ENCODE results near the gene ACSS2.

Gene ACSS2

DNA sequence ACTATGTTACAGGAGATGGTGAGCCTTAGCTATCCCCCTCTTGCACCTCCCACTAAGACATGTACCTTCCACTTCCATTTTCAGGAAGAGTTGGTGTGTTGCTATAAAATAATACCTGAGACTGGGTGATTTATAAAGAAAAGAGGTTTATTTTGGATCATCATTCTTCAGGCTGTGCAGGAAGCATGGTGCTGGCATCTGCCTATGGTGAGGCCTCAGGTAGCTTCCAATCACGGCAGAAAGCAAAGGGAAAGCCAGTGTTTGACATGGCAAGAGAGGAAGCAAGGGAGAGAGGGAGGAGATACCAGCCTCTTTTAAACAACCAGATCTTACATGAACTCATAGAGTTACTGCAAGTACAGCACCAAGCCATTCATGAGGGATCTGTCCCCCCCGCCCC, 47.0 kb downstream of the ACSS2 start:
- no peaks in the 10 kb centered on the region for H3K4me1 ChIP-seq (ENCODE audit: control insufficient read depth, insufficient read depth, low read length, poor library complexity, severe bottlenecking)
- H3K36me3 ChIP-seq (ENCODE audit: control insufficient read depth, insufficient read depth, low read length), result peaks cover 11% of the 10 kb centered on the region

DNA sequence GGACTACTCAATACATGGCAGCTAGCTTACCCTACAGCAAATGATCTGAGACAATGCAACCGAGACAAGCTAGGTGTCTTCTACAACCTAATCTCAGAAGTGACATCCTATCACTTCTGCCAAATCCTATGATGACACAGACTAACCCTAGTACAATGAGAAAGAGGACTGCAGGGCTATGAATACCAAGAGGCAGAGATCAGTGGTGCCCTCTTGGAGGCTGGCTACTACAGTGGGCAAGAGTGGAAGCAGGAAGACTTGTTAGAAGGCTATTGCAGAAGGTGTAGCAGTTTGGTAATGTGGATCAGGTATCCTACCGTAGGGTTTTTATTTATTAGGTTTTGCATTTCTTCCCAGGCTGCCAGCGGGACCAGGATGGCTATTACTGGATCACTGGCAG, 48.9 kb downstream of the ACSS2 start:
- peaks cover 19% of the 10 kb centered on the region for H3K36me3 ChIP-seq (ENCODE audit: control insufficient read depth, insufficient read depth, low read length)
- H3K4me3 ChIP-seq (ENCODE audit: insufficient read depth, low read depth, low read length, poor library complexity, severe bottlenecking), result no peak overlapping the region
- H3K4me1 ChIP-seq (ENCODE audit: control insufficient read depth, insufficient read depth, low read length, poor library complexity, severe bottlenecking), result no peaks in the 10 kb centered on the region
- no peak overlapping the region for H3K27ac ChIP-seq (ENCODE audit: insufficient read depth, low read length, poor library complexity, severe bottlenecking)
- H3K27me3 ChIP-seq (replicated peaks; ENCODE audit: control insufficient read depth, insufficient read depth, low read length, poor library complexity, severe bottlenecking), result no peaks in the 10 kb centered on the region
- no peak for DNase-seq
- H3K9me3 ChIP-seq (ENCODE audit: control insufficient read depth, low read length), result no peaks in the 10 kb centered on the region

More for the DNA sequence above, 47.0 kb downstream of the ACSS2 start:
- Histone ChIP-seq H3K9me3 (ENCODE audit: control insufficient read depth, low read length) (no peaks in the 10 kb centered on the region), H3K27ac (ENCODE audit: insufficient read depth, low read length, poor library complexity, severe bottlenecking) (no peak overlapping the region), H3K4me3 (ENCODE audit: insufficient read depth, low read depth, low read length, poor library complexity, severe bottlenecking) (no peak overlapping the region), H3K27me3 (replicated peaks; ENCODE audit: control insufficient read depth, insufficient read depth, low read length, poor library complexity, severe bottlenecking) (no peaks in the 10 kb centered on the region)
- no peak for DNase-seq

DNA sequence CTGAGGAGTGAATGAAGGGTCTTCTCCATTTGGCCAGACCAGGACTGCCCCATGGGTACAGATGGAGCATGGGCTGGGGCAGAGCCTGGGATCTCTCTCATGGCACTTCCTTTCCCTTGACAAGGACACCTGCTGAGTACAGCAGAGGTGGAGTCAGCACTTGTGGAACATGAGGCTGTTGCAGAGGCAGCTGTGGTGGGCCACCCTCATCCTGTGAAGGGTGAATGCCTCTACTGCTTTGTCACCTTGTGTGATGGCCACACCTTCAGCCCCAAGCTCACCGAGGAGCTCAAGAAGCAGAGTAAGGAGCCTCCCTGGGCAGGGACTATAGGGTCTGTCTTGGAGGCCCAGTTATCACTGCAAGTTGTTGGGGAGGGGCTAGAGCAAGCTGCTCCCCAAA, 49.6 kb downstream of the ACSS2 start:
- Histone ChIP-seq H3K36me3 (ENCODE audit: control insufficient read depth, insufficient read depth, low read length) (peaks cover 23% of the 10 kb centered on the region), H3K27me3 (replicated peaks; ENCODE audit: control insufficient read depth, insufficient read depth, low read length, poor library complexity, severe bottlenecking) (no peaks in the 10 kb centered on the region), H3K4me3 (ENCODE audit: insufficient read depth, low read depth, low read length, poor library complexity, severe bottlenecking) (no peak overlapping the region), H3K9me3 (ENCODE audit: control insufficient read depth, low read length) (no peaks in the 10 kb centered on the region), H3K4me1 (ENCODE audit: control insufficient read depth, insufficient read depth, low read length, poor library complexity, severe bottlenecking) (no peaks in the 10 kb centered on the region), H3K27ac (ENCODE audit: insufficient read depth, low read length, poor library complexity, severe bottlenecking) (no peak overlapping the region)
- DNase-seq, result no peak

DNA sequence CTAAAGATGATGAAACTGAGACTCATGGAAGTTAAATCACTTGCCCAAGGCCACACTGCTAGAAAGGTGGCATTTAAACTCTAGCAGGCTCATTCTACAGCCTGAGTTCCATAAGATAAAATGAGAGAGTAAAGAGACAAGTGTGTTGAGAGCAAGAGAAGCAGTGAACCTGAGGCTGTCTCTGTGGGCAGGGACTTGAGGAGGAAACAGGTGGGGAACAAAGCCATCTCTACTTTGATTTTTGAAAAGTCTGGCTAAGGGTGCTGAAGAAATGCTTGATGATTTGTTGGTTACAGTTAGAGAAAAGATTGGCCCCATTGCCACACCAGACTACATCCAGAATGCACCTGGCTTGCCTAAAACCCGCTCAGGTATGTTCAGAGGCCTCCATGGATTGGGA, 50.2 kb downstream of the ACSS2 start:
- H3K27me3 ChIP-seq (replicated peaks; ENCODE audit: control insufficient read depth, insufficient read depth, low read length, poor library complexity, severe bottlenecking), result no peaks in the 10 kb centered on the region
- no peaks in the 10 kb centered on the region for H3K9me3 ChIP-seq (ENCODE audit: control insufficient read depth, low read length)
- peaks cover 29% of the 10 kb centered on the region for H3K36me3 ChIP-seq (ENCODE audit: control insufficient read depth, insufficient read depth, low read length)
- no peak for DNase-seq
- no peak overlapping the region for H3K27ac ChIP-seq (ENCODE audit: insufficient read depth, low read length, poor library complexity, severe bottlenecking)
- H3K4me1 ChIP-seq (ENCODE audit: control insufficient read depth, insufficient read depth, low read length, poor library complexity, severe bottlenecking), result no peaks in the 10 kb centered on the region
- no peak overlapping the region for H3K4me3 ChIP-seq (ENCODE audit: insufficient read depth, low read depth, low read length, poor library complexity, severe bottlenecking)

DNA sequence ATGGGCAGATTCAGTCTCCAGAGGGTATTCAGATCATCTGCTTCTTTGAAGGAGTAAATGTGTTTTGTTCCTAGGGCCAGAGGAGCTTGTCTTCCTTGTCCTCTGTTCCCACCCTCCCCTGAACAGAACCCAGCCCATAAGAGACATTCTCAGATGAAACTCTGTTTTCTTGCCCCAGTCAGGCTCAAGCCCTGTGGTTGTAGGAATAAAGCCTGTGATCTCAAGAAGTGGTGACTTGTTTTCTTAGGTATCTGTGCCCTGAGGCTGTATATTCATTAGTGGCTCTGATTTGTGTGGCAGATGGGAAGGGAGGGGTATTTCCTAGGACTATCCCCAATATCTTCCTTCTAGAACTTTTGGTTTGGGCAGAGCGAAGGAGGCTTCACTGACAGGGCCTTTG, 51.3 kb downstream of the ACSS2 start:
- DNase-seq, result no peak
- H3K27ac ChIP-seq (ENCODE audit: insufficient read depth, low read length, poor library complexity, severe bottlenecking), result peak overlapping the region; percentile 14
- H3K4me1 ChIP-seq (ENCODE audit: control insufficient read depth, insufficient read depth, low read length, poor library complexity, severe bottlenecking), result no peaks in the 10 kb centered on the region
- H3K36me3 ChIP-seq (ENCODE audit: control insufficient read depth, insufficient read depth, low read length), result peaks cover 26% of the 10 kb centered on the region
- H3K27me3 ChIP-seq (replicated peaks; ENCODE audit: control insufficient read depth, insufficient read depth, low read length, poor library complexity, severe bottlenecking), result no peaks in the 10 kb centered on the region
- H3K4me3 ChIP-seq (ENCODE audit: insufficient read depth, low read depth, low read length, poor library complexity, severe bottlenecking), result no peak overlapping the region
- H3K9me3 ChIP-seq (ENCODE audit: control insufficient read depth, low read length), result no peaks in the 10 kb centered on the region

DNA sequence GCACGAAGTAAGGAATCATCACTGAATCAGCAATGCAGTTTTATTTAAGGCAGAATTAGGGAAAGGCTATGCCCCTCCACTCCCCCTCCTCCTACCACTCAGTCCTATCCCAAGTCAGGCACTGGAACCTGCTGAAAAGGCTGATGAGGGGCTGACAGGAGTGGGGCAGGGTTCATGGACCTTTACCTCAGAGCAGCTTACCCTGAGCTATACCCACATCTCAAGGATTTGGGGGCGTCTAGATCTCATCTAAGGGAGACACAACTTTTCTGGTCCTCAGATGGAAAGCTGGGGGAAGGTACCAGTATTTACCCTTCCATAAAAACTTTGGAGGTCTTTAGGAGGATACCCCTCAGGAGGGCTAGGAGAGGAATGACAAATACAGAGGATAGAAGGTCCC, 52.0 kb downstream of the ACSS2 start:
- Histone ChIP-seq H3K27me3 (replicated peaks; ENCODE audit: control insufficient read depth, insufficient read depth, low read length, poor library complexity, severe bottlenecking) (no peaks in the 10 kb centered on the region), H3K4me1 (ENCODE audit: control insufficient read depth, insufficient read depth, low read length, poor library complexity, severe bottlenecking) (no peaks in the 10 kb centered on the region), H3K9me3 (ENCODE audit: control insufficient read depth, low read length) (no peaks in the 10 kb centered on the region), H3K36me3 (ENCODE audit: control insufficient read depth, insufficient read depth, low read length) (peaks cover 21% of the 10 kb centered on the region), H3K27ac (ENCODE audit: insufficient read depth, low read length, poor library complexity, severe bottlenecking) (no peak overlapping the region), H3K4me3 (ENCODE audit: insufficient read depth, low read depth, low read length, poor library complexity, severe bottlenecking) (no peak overlapping the region)
- no peak for DNase-seq

DNA sequence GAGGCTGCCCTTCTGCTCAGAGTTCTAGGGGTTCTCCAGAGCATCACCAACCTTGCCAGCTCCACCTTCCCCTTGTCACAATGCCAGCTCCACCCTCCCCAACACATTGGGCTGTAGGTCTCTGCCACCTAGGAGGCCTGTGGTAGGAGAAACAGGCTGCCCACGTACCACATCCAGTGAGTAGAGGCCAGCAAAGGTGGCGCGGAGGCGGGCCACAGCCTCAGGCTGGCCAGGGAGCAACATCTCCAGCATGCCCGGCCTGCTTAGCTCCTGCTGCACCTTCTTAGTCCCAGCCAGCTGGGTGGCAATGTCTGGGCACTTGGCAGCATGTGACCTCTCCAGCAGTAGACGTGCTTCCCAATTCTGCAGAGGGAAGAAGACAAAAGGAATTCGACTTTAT, 55.4 kb downstream of the ACSS2 start:
- Histone ChIP-seq H3K9me3 (ENCODE audit: control insufficient read depth, low read length) (no peaks in the 10 kb centered on the region), H3K36me3 (ENCODE audit: control insufficient read depth, insufficient read depth, low read length) (peaks cover 33% of the 10 kb centered on the region), H3K27me3 (replicated peaks; ENCODE audit: control insufficient read depth, insufficient read depth, low read length, poor library complexity, severe bottlenecking) (no peaks in the 10 kb centered on the region), H3K4me1 (ENCODE audit: control insufficient read depth, insufficient read depth, low read length, poor library complexity, severe bottlenecking) (no peaks in the 10 kb centered on the region), H3K27ac (ENCODE audit: insufficient read depth, low read length, poor library complexity, severe bottlenecking) (no peak overlapping the region), H3K4me3 (ENCODE audit: insufficient read depth, low read depth, low read length, poor library complexity, severe bottlenecking) (no peak overlapping the region)
- no peak for DNase-seq

DNA sequence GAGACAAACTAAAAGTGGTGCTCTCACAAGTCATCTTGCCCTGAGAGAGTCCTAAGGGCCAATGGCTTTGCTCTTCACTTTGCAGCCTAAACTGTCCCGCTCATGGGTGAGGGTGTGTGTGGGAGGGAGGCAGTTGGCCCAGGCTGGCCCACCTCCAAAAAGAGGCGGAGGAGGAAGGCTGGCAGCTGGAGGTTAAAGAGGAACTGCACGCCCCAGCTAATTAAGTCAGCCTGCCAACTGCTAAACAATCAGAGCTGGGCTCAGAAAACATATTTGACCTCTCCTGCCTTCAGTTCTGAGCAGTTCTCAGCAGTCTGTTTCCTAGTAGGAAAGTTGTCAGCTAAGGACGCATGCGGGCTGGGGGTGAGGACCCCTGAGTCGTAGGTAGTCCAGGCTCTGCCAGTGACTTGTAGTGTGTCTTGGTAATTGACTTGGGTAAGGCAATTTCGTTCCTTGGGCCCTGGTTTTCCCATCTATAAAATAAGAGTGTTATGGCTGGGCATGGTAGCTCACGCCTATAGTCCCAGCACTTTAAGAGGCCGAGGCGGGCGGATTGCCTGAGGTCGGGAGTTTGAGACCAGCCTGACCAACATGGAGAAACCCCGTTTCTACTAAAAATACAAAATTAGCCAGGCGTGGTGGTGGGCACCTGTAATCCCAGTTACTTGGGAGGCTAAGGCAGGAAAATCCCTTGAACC, 62.2 kb downstream of the ACSS2 start:
- Histone ChIP-seq H3K9me3 (ENCODE audit: control insufficient read depth, low read length) (no peaks in the 10 kb centered on the region), H3K27me3 (replicated peaks; ENCODE audit: control insufficient read depth, insufficient read depth, low read length, poor library complexity, severe bottlenecking) (no peaks in the 10 kb centered on the region), H3K4me1 (ENCODE audit: control insufficient read depth, insufficient read depth, low read length, poor library complexity, severe bottlenecking) (no peaks in the 10 kb centered on the region), H3K4me3 (ENCODE audit: insufficient read depth, low read depth, low read length, poor library complexity, severe bottlenecking) (no peak overlapping the region), H3K27ac (ENCODE audit: insufficient read depth, low read length, poor library complexity, severe bottlenecking) (no peak overlapping the region), H3K36me3 (ENCODE audit: control insufficient read depth, insufficient read depth, low read length) (peaks cover 40% of the 10 kb centered on the region)
- DNase-seq, result no peak

DNA sequence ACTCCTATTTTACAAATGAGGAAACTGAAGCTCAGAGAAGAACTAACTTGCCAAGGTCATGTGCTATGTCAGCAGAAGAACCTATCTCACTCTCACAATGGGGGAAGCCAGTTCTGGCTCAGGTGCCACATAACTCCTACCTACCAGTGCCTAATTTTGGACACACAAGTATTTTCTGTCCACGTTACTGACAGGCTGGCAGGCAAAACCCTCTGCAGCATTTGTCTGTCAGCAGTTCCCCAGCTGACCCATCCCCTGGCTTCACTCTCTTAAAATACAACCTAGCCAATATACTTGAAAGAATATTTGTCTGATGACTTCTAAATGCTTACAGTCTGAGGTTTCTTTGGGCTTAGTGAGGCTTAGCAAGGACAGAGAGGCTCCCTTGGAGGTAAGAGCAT, 63.7 kb downstream of the ACSS2 start:
- H3K27me3 ChIP-seq (replicated peaks; ENCODE audit: control insufficient read depth, insufficient read depth, low read length, poor library complexity, severe bottlenecking), result no peaks in the 10 kb centered on the region
- no peaks in the 10 kb centered on the region for H3K4me1 ChIP-seq (ENCODE audit: control insufficient read depth, insufficient read depth, low read length, poor library complexity, severe bottlenecking)
- DNase-seq, result no peak
- no peak overlapping the region for H3K27ac ChIP-seq (ENCODE audit: insufficient read depth, low read length, poor library complexity, severe bottlenecking)
- no peaks in the 10 kb centered on the region for H3K9me3 ChIP-seq (ENCODE audit: control insufficient read depth, low read length)
- peaks cover 45% of the 10 kb centered on the region for H3K36me3 ChIP-seq (ENCODE audit: control insufficient read depth, insufficient read depth, low read length)
- no peak overlapping the region for H3K4me3 ChIP-seq (ENCODE audit: insufficient read depth, low read depth, low read length, poor library complexity, severe bottlenecking)

DNA sequence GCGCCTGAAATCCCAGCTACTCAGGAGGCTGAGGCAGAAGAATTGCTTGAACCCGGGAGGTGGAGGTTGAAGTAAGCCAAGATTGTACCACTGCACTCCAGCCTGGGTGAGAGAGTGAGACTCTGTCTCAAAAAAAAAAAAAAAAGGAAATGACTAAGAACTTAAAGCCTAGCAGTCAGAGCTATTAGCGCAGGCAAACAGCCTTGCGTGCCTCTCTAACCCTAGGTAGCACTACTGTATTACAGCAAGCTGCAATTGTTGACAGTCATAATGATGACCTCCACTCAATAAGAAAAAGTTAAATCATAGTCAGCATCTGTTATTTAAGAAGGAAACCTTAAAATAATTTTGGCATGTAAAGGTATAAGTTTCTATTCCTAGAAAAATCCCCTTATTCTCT, 64.8 kb downstream of the ACSS2 start:
- DNase-seq, result no peak
- Histone ChIP-seq H3K4me1 (ENCODE audit: control insufficient read depth, insufficient read depth, low read length, poor library complexity, severe bottlenecking) (no peaks in the 10 kb centered on the region), H3K9me3 (ENCODE audit: control insufficient read depth, low read length) (no peaks in the 10 kb centered on the region), H3K4me3 (ENCODE audit: insufficient read depth, low read depth, low read length, poor library complexity, severe bottlenecking) (no peak overlapping the region), H3K27me3 (replicated peaks; ENCODE audit: control insufficient read depth, insufficient read depth, low read length, poor library complexity, severe bottlenecking) (no peaks in the 10 kb centered on the region), H3K27ac (ENCODE audit: insufficient read depth, low read length, poor library complexity, severe bottlenecking) (no peak overlapping the region), H3K36me3 (ENCODE audit: control insufficient read depth, insufficient read depth, low read length) (peaks cover 43% of the 10 kb centered on the region)

Measured in effector memory CD4-positive, alpha-beta T cell (primary cell).